SK-N-SH (cell line): ENCODE results near the gene VPS11. TPM values are rescaled to one million over a fixed set of nuclear protein-coding genes. Genes with fewer than 3 reads are reported as not detected.

ENCODE experiments used
- CTCF ChIA-PET: fragments of 300-600, 350-600 bp; formaldehyde crosslinking; extraction: SDS; loops from one replicate; lab custom pipeline; 2021; lab: Yijun Ruan, JAX
- POLR2A ChIA-PET: fragments of 350-600 bp; sonication (Branson Sonifier 250); formaldehyde crosslinking; extraction: SDS; loops from one replicate; lab custom pipeline; 2020; ENCODE audit warnings: antibody characterized with exemption, inconsistent platforms; lab: Yijun Ruan, JAX
- DNase-seq: peaks from one replicate; pipeline ENCODE4 v3.0.0; 2012
- H2AFZ ChIP-seq: fragments of 200-600 bp; sonication (generic); 2 replicates; pipeline ENCODE4 v1.8.1; 2016; ENCODE audit warnings: antibody characterized with exemption, mild to moderate bottlenecking, low read depth
- H3F3A ChIP-seq: fragments of 200-600 bp; sonication (generic); replicated peaks from 2 replicates; pipeline ENCODE3; 2016; ENCODE audit warnings: antibody characterized with exemption, mild to moderate bottlenecking; ENCODE audit not compliant: insufficient read depth
- H3K27ac ChIP-seq, 2 experiments: fragments of 200-500 bp in 1 of 2; fragments of 200-600 bp in 1 of 2; sonication (Bioruptor generic) in 1 of 2; sonication (generic), shearing (Covaris generic) in 1 of 2; 2 replicates each; pipeline versions ENCODE4 v1.5.1 to v1.6.1; 2014 to 2016; ENCODE audit warnings: low read depth in 2 of 2, inconsistent platforms in 1 of 2, low read length in 1 of 2, mild to moderate bottlenecking in 1 of 2, mixed read lengths in 1 of 2
- H3K27me3 ChIP-seq: fragments of 200-600 bp; sonication (generic), shearing (Covaris generic); 2 replicates; pipeline ENCODE4 v1.6.1; 2016; ENCODE audit warnings: mixed run types; ENCODE audit not compliant: insufficient read depth
- H3K36me3 ChIP-seq, 2 experiments: fragments of 200-500 bp in 1 of 2; fragments of 200-600 bp in 1 of 2; sonication (Bioruptor generic) in 1 of 2; sonication (generic) in 1 of 2; replicated peaks in 1 of 2; 2 replicates each; pipeline versions ENCODE3 to v1.5.1; 2014 to 2016; ENCODE audit warnings: low read length in 1 of 2, mild to moderate bottlenecking in 1 of 2; ENCODE audit not compliant: insufficient read depth in 2 of 2, control insufficient read depth in 1 of 2
- H3K4me1 ChIP-seq, 2 experiments: fragments of 200-500 bp in 1 of 2; fragments of 200-600 bp in 1 of 2; sonication (Bioruptor generic) in 1 of 2; sonication (generic), shearing (Covaris generic) in 1 of 2; 2 replicates each; pipeline versions ENCODE4 v1.5.1 to v1.6.1; 2014 to 2016; ENCODE audit warnings: low read depth in 1 of 2, low read length in 1 of 2, mixed run types in 1 of 2; ENCODE audit not compliant: insufficient read depth in 2 of 2, control insufficient read depth in 1 of 2
- H3K4me2 ChIP-seq: fragments of 200-600 bp; sonication (generic), shearing (Covaris generic); 2 replicates; pipeline ENCODE4 v1.6.1; 2017; ENCODE audit warnings: mixed run types
- H3K4me3 ChIP-seq, 2 experiments: fragments of 200-500 bp in 1 of 2; fragments of 200-600 bp in 1 of 2; sonication (Bioruptor generic) in 1 of 2; sonication (generic), shearing (Covaris generic) in 1 of 2; 2 replicates each; pipeline versions ENCODE4 v1.5.1 to v1.8.1; 2014 to 2016; ENCODE audit warnings: low read depth in 2 of 2, inconsistent platforms in 1 of 2, low read length in 1 of 2, mild to moderate bottlenecking in 1 of 2, mixed read lengths in 1 of 2, moderate library complexity in 1 of 2
- H3K79me2 ChIP-seq: fragments of 200-600 bp; sonication (generic); 2 replicates; pipeline ENCODE4 v1.8.1; 2017; ENCODE audit warnings: mild to moderate bottlenecking; ENCODE audit not compliant: insufficient read depth
- H3K9ac ChIP-seq: fragments of 200-600 bp; sonication (generic); 2 replicates; pipeline ENCODE4 v1.6.1; 2017; ENCODE audit warnings: mixed run types
- H3K9me2 ChIP-seq: fragments of 200-600 bp; sonication (generic); 2 replicates; pipeline ENCODE4 v1.6.1; 2017; ENCODE audit warnings: mixed run types
- H3K9me3 ChIP-seq: fragments of 200-600 bp; sonication (generic); 2 replicates; pipeline ENCODE4 v1.6.1; 2017; ENCODE audit warnings: mixed run types, mild to moderate bottlenecking, moderate library complexity
- H4K20me1 ChIP-seq: fragments of 200-600 bp; sonication (generic); 2 replicates; pipeline ENCODE4 v1.6.1; 2017; ENCODE audit warnings: mild to moderate bottlenecking, mixed run types; ENCODE audit not compliant: insufficient read depth
- CTCF ChIP-seq: fragments of 200-600 bp; sonication (generic); IDR thresholded peaks from 2 replicates; pipeline ENCODE4 v1.6.1; 2017; ENCODE audit warnings: antibody characterized with exemption, mild to moderate bottlenecking, moderate library complexity
- ELF1 ChIP-seq: IDR thresholded peaks from 2 replicates; pipeline ENCODE4 v1.4.0; 2012
- EZH2phosphoT487 ChIP-seq: fragments of 200-600 bp; sonication (generic); IDR thresholded peaks from 2 replicates; pipeline ENCODE4 v1.6.1; 2017; ENCODE audit warnings: low read depth, mixed run types, mild to moderate bottlenecking, antibody characterized with exemption, moderate library complexity, borderline replicate concordance
- FOSL2 ChIP-seq: IDR thresholded peaks from 2 replicates; pipeline ENCODE4 v1.4.0; 2012; ENCODE audit warnings: low read depth, mild to moderate bottlenecking, moderate library complexity, borderline replicate concordance
- IRF3 ChIP-seq: fragments of 150-350 bp; IDR thresholded peaks from 2 replicates; pipeline ENCODE4 v1.6.1; 2016; ENCODE audit warnings: mild to moderate bottlenecking, low read depth, low read length
- MAX ChIP-seq: IDR thresholded peaks from 2 replicates; pipeline ENCODE4 v1.4.0; 2012; ENCODE audit warnings: low read depth
- NRF1 ChIP-seq: IDR thresholded peaks from 2 replicates; pipeline ENCODE4 v1.6.1; 2012; ENCODE audit warnings: low read depth, mild to moderate bottlenecking, low read length
- POLR2AphosphoS5 ChIP-seq: IDR thresholded peaks from 2 replicates; pipeline ENCODE4 v1.6.1; 2012; ENCODE audit warnings: low read depth, low read length
- RCOR1 ChIP-seq: fragments of 150-350 bp; IDR thresholded peaks from 2 replicates; pipeline ENCODE4 v1.6.1; 2017; ENCODE audit warnings: antibody characterized with exemption, low read length
- REST ChIP-seq: IDR thresholded peaks from 2 replicates; pipeline ENCODE4 v1.6.1; 2012; ENCODE audit warnings: mild to moderate bottlenecking, low read depth, low read length, moderate library complexity
- RFX5 ChIP-seq: IDR thresholded peaks from 2 replicates; pipeline ENCODE4 v1.6.1; 2012; ENCODE audit warnings: mild to moderate bottlenecking, improper control_type of control experiment, low read length
- RXRA ChIP-seq: IDR thresholded peaks from 2 replicates; pipeline ENCODE4 v1.4.0; 2012; ENCODE audit warnings: low read depth, mild to moderate bottlenecking, borderline replicate concordance
- SIN3A ChIP-seq: IDR thresholded peaks from 2 replicates; pipeline ENCODE4 v1.6.1; 2012; ENCODE audit warnings: low read depth, mild to moderate bottlenecking, low read length, moderate library complexity, borderline replicate concordance
- TAF1 ChIP-seq: IDR thresholded peaks from 2 replicates; pipeline ENCODE4 v1.6.1; 2012; ENCODE audit warnings: low read depth, mild to moderate bottlenecking, low read length, moderate library complexity, borderline replicate concordance
- TEAD4 ChIP-seq: IDR thresholded peaks from 2 replicates; pipeline ENCODE4 v1.4.0; 2012; ENCODE audit warnings: mild to moderate bottlenecking, borderline replicate concordance; ENCODE audit not compliant: insufficient read depth
- USF2 ChIP-seq: fragments of 150-350 bp; IDR thresholded peaks from 2 replicates; pipeline ENCODE4 v1.6.1; 2017; ENCODE audit warnings: antibody characterized with exemption, low read length, low read depth, borderline replicate concordance
- WGBS: methylation state at CpG from one replicate; pipeline ENCODE4 v1.1.6; 2017; ENCODE audit warnings: low lambda C conversion rate; 5-methylcytosine and 5-hydroxymethylcytosine counted together
- polyA plus RNA-seq, 3 experiments: library from polyadenylated mRNA; depleted of rRNA; stranded (reverse); fragments of >200 nt; gene quantifications; 2 replicates each; pipeline ENCODE4 v1.2.3, GENCODE V29; 2012

VPS11 gene
- polyA plus RNA-seq, 1 of the 3 experiments (the other 2 are of a cell fraction), result 14.8 TPM

GRCh38 chr11:119025541-119025940 is 42.1 kb upstream of the VPS11 start:
- Histone ChIP-seq H3K27ac (no peak overlapping the region), H3K4me1 (peaks cover 12 to 21% of the 10 kb centered on the region in 2 experiments; a peak in 3 of 4 replicates), H2AFZ (no peak overlapping the region), H3K9me2 (no peaks in the 10 kb centered on the region), H3K79me2 (peaks cover 22% of the 10 kb centered on the region), H3F3A (peaks cover 12% of the 10 kb centered on the region), H3K4me3 (no peak overlapping the region), H3K9me3 (no peaks in the 10 kb centered on the region), H4K20me1 (no peaks in the 10 kb centered on the region), H3K27me3 (no peaks in the 10 kb centered on the region), H3K4me2 (no peak overlapping the region), H3K9ac (no peak overlapping the region), H3K36me3 (peaks cover 24 to 42% of the 10 kb centered on the region in 2 experiments)
- POLR2A ChIA-PET, result interaction anchor here (0.8 to 1.4 kb wide), 2 partner anchors 10 to 31 kb away, joined by 3 read pairs; no protein-coding TSS in a partner anchor
- no peak for DNase-seq
- no peak for TF ChIP-seq RCOR1
- CTCF ChIA-PET, result interaction anchor here (1.4 kb wide), 1 partner anchor 19 kb away, joined by 3 read pairs; no protein-coding TSS in a partner anchor
- WGBS, result 87% methylated on average over 5 of the region's 5 CpGs

- no peak for DNase-seq
- Histone ChIP-seq H2AFZ (no peak overlapping the region), H3K27ac (no peak overlapping the region), H3K9me2 (no peaks in the 10 kb centered on the region), H3K4me2 (no peak overlapping the region), H3K4me1 (peaks cover 12 to 15% of the 10 kb centered on the region in 2 experiments; a peak in 3 of 4 replicates), H3K36me3 (peaks cover 22 to 40% of the 10 kb centered on the region in 2 experiments), H3K9me3 (no peaks in the 10 kb centered on the region), H3F3A (peaks cover 12% of the 10 kb centered on the region), H4K20me1 (no peaks in the 10 kb centered on the region), H3K79me2 (peaks cover 15% of the 10 kb centered on the region; the same call in 1 of the 2 replicates), H3K27me3 (no peaks in the 10 kb centered on the region), H3K4me3 (no peak overlapping the region), H3K9ac (no peak overlapping the region)
- 94% methylated on average over 12 of the region's 16 CpGs for WGBS
- POLR2A ChIA-PET, result interaction anchor here (0.8 to 1.4 kb wide), 2 partner anchors 11 to 30 kb away, joined by 3 read pairs; no protein-coding TSS in a partner anchor
- CTCF ChIA-PET, result interaction anchor here (1.4 kb wide), 1 partner anchor 19 kb away, joined by 3 read pairs; no protein-coding TSS in a partner anchor
- TF ChIP-seq FOSL2 (no peak), IRF3 (no peak), TEAD4 (no peak), RFX5 (no peak), RXRA (no peak), RCOR1 (no peak), TAF1 (no peak), USF2 (no peak), ELF1 (no peak), SIN3A (no peak), NRF1 (no peak), MAX (no peak), POLR2AphosphoS5 (no peak), REST (no peak), EZH2phosphoT487 (no peak), CTCF (no peak)
Measured at GRCh38 chr11:119025978-119026766, 41.4 kb upstream of the VPS11 start.
